ENCODE measurements around the gene HAGH.

- TF ChIP-seq, protein P1, sequence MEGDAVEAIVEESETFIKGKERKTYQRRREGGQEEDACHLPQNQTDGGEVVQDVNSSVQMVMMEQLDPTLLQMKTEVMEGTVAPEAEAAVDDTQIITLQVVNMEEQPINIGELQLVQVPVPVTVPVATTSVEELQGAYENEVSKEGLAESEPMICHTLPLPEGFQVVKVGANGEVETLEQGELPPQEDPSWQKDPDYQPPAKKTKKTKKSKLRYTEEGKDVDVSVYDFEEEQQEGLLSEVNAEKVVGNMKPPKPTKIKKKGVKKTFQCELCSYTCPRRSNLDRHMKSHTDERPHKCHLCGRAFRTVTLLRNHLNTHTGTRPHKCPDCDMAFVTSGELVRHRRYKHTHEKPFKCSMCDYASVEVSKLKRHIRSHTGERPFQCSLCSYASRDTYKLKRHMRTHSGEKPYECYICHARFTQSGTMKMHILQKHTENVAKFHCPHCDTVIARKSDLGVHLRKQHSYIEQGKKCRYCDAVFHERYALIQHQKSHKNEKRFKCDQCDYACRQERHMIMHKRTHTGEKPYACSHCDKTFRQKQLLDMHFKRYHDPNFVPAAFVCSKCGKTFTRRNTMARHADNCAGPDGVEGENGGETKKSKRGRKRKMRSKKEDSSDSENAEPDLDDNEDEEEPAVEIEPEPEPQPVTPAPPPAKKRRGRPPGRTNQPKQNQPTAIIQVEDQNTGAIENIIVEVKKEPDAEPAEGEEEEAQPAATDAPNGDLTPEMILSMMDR (IDR thresholded peaks at IDR 0.05) = no peak
- TF ChIP-seq POLR2A (IDR thresholded peaks at IDR 0.05) = no peak
Observed at GRCh38 chr16:1861730-1862129, 35.1 kb upstream of the HAGH start.

All from upper lobe of left lung (tissue), 4 donors.